GM04504 (cell line): ENCODE results near the gene TRAK1.
A peak's percentile ranks its signal among the peaks of the same experiment; 100 is the strongest.
"Not testable (repeated sequence)": the region's sequence is repeated elsewhere in the genome, so short reads cannot be mapped to it uniquely, and the experiment has no call there.

ENCODE experiments used
- DNase-seq: peaks from one replicate; pipeline ENCODE4 v3.0.0-alpha.2; 2012; ENCODE audit warnings: low read depth

Gene TRAK1

GRCh38 chr3:42090973-42091731 lies at the start of gene TRAK1:
TRAK1 (plus strand) TSS chr3:42091357; CDS start chr3:42091470, 113 bp downstream.
- peak; percentile 83 for DNase-seq

GRCh38 chr3:42042747-42043098 lies 48.4 kb upstream of the TRAK1 start:
- DNase-seq = no peak

GRCh38 chr3:42043099-42043813 lies 47.9 kb upstream of the TRAK1 start:
- DNase-seq = no peak

GRCh38 chr3:42045708-42046243 lies 45.4 kb upstream of the TRAK1 start:
- DNase-seq = no peak

GRCh38 chr3:42048526-42048925 lies 42.6 kb upstream of the TRAK1 start:
- not testable (repeated sequence) for DNase-seq

- no peak for DNase-seq
These were observed 41.0 kb upstream of the TRAK1 start for GRCh38 chr3:42050126-42050525.

- no peak for DNase-seq
These were observed 39.6 kb upstream of the TRAK1 start for GRCh38 chr3:42051384-42052131.

GRCh38 chr3:42052132-42052483 lies 39.0 kb upstream of the TRAK1 start:
- no peak for DNase-seq

- no peak for DNase-seq
These were observed 38.4 kb upstream of the TRAK1 start for GRCh38 chr3:42052484-42053351.

GRCh38 chr3:42053476-42053875 lies 37.7 kb upstream of the TRAK1 start:
- no peak for DNase-seq

- peak; percentile 79 for DNase-seq
These were observed 35.9 kb upstream of the TRAK1 start for GRCh38 chr3:42055291-42055690.

GRCh38 chr3:42056840-42057239 lies 34.3 kb upstream of the TRAK1 start:
- no peak for DNase-seq

- DNase-seq = no peak
These were observed 33.5 kb upstream of the TRAK1 start for GRCh38 chr3:42057561-42058211.

- no peak for DNase-seq
These were observed 30.0 kb upstream of the TRAK1 start for GRCh38 chr3:42061025-42061712.

- DNase-seq = peak; percentile 90
These were observed 29.3 kb upstream of the TRAK1 start for GRCh38 chr3:42061713-42062380.

- DNase-seq = no peak
These were observed 28.7 kb upstream of the TRAK1 start for GRCh38 chr3:42062464-42062863.

GRCh38 chr3:42063888-42064287 lies 27.3 kb upstream of the TRAK1 start:
- DNase-seq = peak; percentile 96

- DNase-seq = peak; percentile 53
These were observed 24.5 kb upstream of the TRAK1 start for GRCh38 chr3:42066516-42067181.

GRCh38 chr3:42067326-42067725 lies 23.8 kb upstream of the TRAK1 start:
- peak; percentile 66 for DNase-seq
